HUES6 (cell line): ENCODE results near the gene HMCN1.

ENCODE experiments used
- H3K27ac ChIP-seq: 2 replicates; pipeline ENCODE4 v1.7.0; 2013; ENCODE audit warnings: low read depth, mild to moderate bottlenecking, low read length, inconsistent platforms
- H3K27me3 ChIP-seq: 2 replicates; pipeline ENCODE4 v1.6.1; 2013; ENCODE audit warnings: low read length; ENCODE audit not compliant: control insufficient read depth, insufficient read depth
- H3K36me3 ChIP-seq: 2 replicates; pipeline ENCODE4 v1.6.1; 2013; ENCODE audit warnings: low read length; ENCODE audit not compliant: control insufficient read depth, insufficient read depth
- H3K4me1 ChIP-seq: 2 replicates; pipeline ENCODE4 v1.6.1; 2013; ENCODE audit warnings: low read length; ENCODE audit not compliant: control insufficient read depth, insufficient read depth
- H3K4me3 ChIP-seq: 2 replicates; pipeline ENCODE4 v1.5.1; 2013; ENCODE audit warnings: low read depth, low read length
- H3K9ac ChIP-seq: one replicate; pipeline ENCODE4 v1.6.1; 2013; ENCODE audit warnings: mild to moderate bottlenecking, low read length
- H3K9me3 ChIP-seq: 2 replicates; pipeline ENCODE4 v1.6.1; 2013; ENCODE audit warnings: low read depth, low read length; ENCODE audit not compliant: control insufficient read depth, insufficient read depth

Gene HMCN1

GRCh38 chr1:185964946-185965345 lies 230.8 kb downstream of the HMCN1 start:
- peaks cover 5% of the 10 kb centered on the region; the same call in 1 of the 2 replicates for H3K36me3 ChIP-seq
- no peaks in the 10 kb centered on the region for H3K9me3 ChIP-seq
- no peak overlapping the region for H3K4me3 ChIP-seq
- H3K27ac ChIP-seq, result no peak overlapping the region
- H3K9ac ChIP-seq, result no peak overlapping the region
- H3K4me1 ChIP-seq, result peaks cover 17% of the 10 kb centered on the region; the same call in 1 of the 2 replicates
- H3K27me3 ChIP-seq, result no peaks in the 10 kb centered on the region

- H3K4me1 ChIP-seq, result peaks cover 17% of the 10 kb centered on the region; the same call in 1 of the 2 replicates
Observed at GRCh38 chr1:185965870-185966269, 231.7 kb downstream of the HMCN1 start.

GRCh38 chr1:185966471-185966870 lies 232.3 kb downstream of the HMCN1 start:
- H3K27ac ChIP-seq, result no peak overlapping the region
- H3K9ac ChIP-seq, result no peak overlapping the region
- no peaks in the 10 kb centered on the region for H3K9me3 ChIP-seq
- H3K36me3 ChIP-seq, result peaks cover 5% of the 10 kb centered on the region; the same call in 1 of the 2 replicates
- no peak overlapping the region for H3K4me3 ChIP-seq
- peaks cover 17% of the 10 kb centered on the region; the same call in 1 of the 2 replicates for H3K4me1 ChIP-seq
- no peaks in the 10 kb centered on the region for H3K27me3 ChIP-seq

More at GRCh38 chr1:185965870-185966269, 231.7 kb downstream of the HMCN1 start:
- Histone ChIP-seq H3K27me3 (no peaks in the 10 kb centered on the region), H3K4me3 (no peak overlapping the region), H3K27ac (0 out of 2 replicates have a peak overlapping the region, but pooled peaks have one; percentile 19), H3K9me3 (no peaks in the 10 kb centered on the region), H3K9ac (no peak overlapping the region), H3K36me3 (peaks cover 5% of the 10 kb centered on the region; the same call in 1 of the 2 replicates)

- Histone ChIP-seq H3K9me3 (no peaks in the 10 kb centered on the region), H3K4me3 (no peak overlapping the region), H3K36me3 (peaks cover 5% of the 10 kb centered on the region; the same call in 1 of the 2 replicates), H3K27ac (no peak overlapping the region), H3K9ac (no peak overlapping the region), H3K4me1 (peaks cover 17% of the 10 kb centered on the region; the same call in 1 of the 2 replicates), H3K27me3 (no peaks in the 10 kb centered on the region)
Observed at GRCh38 chr1:185969028-185969427, 234.8 kb downstream of the HMCN1 start.

GRCh38 chr1:185969524-185969991 lies 235.4 kb downstream of the HMCN1 start:
- Histone ChIP-seq H3K27me3 (no peaks in the 10 kb centered on the region), H3K36me3 (peaks cover 5% of the 10 kb centered on the region; the same call in 1 of the 2 replicates), H3K9ac (no peak overlapping the region), H3K9me3 (no peaks in the 10 kb centered on the region), H3K27ac (no peak overlapping the region), H3K4me3 (no peak overlapping the region), H3K4me1 (peaks cover 13% of the 10 kb centered on the region; the same call in 1 of the 2 replicates)

- Histone ChIP-seq H3K9ac (no peak overlapping the region), H3K27ac (no peak overlapping the region), H3K4me3 (no peak overlapping the region), H3K27me3 (no peaks in the 10 kb centered on the region), H3K9me3 (no peaks in the 10 kb centered on the region), H3K4me1 (no peaks in the 10 kb centered on the region), H3K36me3 (peaks cover 5% of the 10 kb centered on the region; the same call in 1 of the 2 replicates)
Observed at GRCh38 chr1:185971688-185972087, 237.5 kb downstream of the HMCN1 start.

GRCh38 chr1:185972096-185972850 lies 238.1 kb downstream of the HMCN1 start:
- Histone ChIP-seq H3K27me3 (no peaks in the 10 kb centered on the region), H3K9me3 (no peaks in the 10 kb centered on the region), H3K4me3 (no peak overlapping the region), H3K27ac (no peak overlapping the region), H3K36me3 (peaks cover 5% of the 10 kb centered on the region; the same call in 1 of the 2 replicates), H3K9ac (no peak overlapping the region), H3K4me1 (no peaks in the 10 kb centered on the region)

GRCh38 chr1:185973645-185974044 lies 239.5 kb downstream of the HMCN1 start:
- Histone ChIP-seq H3K9ac (no peak overlapping the region), H3K4me1 (no peaks in the 10 kb centered on the region)

GRCh38 chr1:185974367-185975170 lies 240.4 kb downstream of the HMCN1 start:
- H3K4me1 ChIP-seq, result no peaks in the 10 kb centered on the region
- H3K9ac ChIP-seq, result no peak overlapping the region
- H3K27me3 ChIP-seq, result no peaks in the 10 kb centered on the region
- no peak overlapping the region for H3K4me3 ChIP-seq
- H3K9me3 ChIP-seq, result no peaks in the 10 kb centered on the region
- H3K27ac ChIP-seq, result no peak overlapping the region
- peaks cover 3% of the 10 kb centered on the region; the same call in 1 of the 2 replicates for H3K36me3 ChIP-seq

More at GRCh38 chr1:185973645-185974044, 239.5 kb downstream of the HMCN1 start:
- H3K36me3 ChIP-seq, result peaks cover 5% of the 10 kb centered on the region; the same call in 1 of the 2 replicates
- no peak overlapping the region for H3K4me3 ChIP-seq
- no peak overlapping the region for H3K27ac ChIP-seq
- H3K27me3 ChIP-seq, result no peaks in the 10 kb centered on the region
- H3K9me3 ChIP-seq, result no peaks in the 10 kb centered on the region

GRCh38 chr1:185980891-185981290 lies 246.7 kb downstream of the HMCN1 start:
- H3K9me3 ChIP-seq, result no peaks in the 10 kb centered on the region
- H3K36me3 ChIP-seq, result no peaks in the 10 kb centered on the region
- H3K27me3 ChIP-seq, result no peaks in the 10 kb centered on the region
- no peak overlapping the region for H3K9ac ChIP-seq
- H3K4me3 ChIP-seq, result no peak overlapping the region
- no peak overlapping the region for H3K27ac ChIP-seq
- no peaks in the 10 kb centered on the region for H3K4me1 ChIP-seq
